Measurements from ENCODE around the gene PHF14. TPM values are rescaled to one million over a fixed set of nuclear protein-coding genes. Genes with fewer than 3 reads are reported as not detected.

PHF14 gene
- total RNA-seq, 2 donors from 2014 or later = 11.9 to 28.3 TPM

DNA sequence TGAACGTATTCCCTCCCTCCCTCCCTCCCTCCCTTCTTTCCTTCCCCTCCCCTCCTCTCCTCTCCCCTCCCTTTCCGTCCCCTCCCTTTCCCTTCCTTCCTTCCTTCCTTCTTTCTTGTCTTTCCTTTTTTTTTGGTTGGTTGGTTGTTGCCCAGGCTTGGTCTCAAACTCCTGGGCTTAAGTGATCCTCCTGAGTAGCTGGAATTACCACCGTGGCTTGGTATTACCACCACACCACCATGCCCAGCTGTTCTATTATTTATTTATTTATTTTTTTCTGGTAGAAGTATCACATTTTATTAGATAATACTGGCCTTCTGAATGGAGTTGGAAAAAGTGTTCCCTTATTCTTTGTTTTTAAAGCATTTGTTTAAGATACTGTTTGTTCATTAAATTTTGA, 95.9 kb downstream of the PHF14 start:
- H3K9me3 ChIP-seq = no peaks in the 10 kb centered on the region
- DNase-seq (no peak), ATAC-seq (no peak)
- H3K36me3 ChIP-seq (replicated peaks in 1 of 2; ENCODE audit: insufficient read depth in 1 of 2, low read depth in 2 of 2) = no peaks in the 10 kb centered on the region
- H3K27ac ChIP-seq = no peak overlapping the region
- no peaks in the 10 kb centered on the region for H3K4me1 ChIP-seq
- intact Hi-C loops (cut with DNase I) = no loop called here
- TF ChIP-seq, protein P1, sequence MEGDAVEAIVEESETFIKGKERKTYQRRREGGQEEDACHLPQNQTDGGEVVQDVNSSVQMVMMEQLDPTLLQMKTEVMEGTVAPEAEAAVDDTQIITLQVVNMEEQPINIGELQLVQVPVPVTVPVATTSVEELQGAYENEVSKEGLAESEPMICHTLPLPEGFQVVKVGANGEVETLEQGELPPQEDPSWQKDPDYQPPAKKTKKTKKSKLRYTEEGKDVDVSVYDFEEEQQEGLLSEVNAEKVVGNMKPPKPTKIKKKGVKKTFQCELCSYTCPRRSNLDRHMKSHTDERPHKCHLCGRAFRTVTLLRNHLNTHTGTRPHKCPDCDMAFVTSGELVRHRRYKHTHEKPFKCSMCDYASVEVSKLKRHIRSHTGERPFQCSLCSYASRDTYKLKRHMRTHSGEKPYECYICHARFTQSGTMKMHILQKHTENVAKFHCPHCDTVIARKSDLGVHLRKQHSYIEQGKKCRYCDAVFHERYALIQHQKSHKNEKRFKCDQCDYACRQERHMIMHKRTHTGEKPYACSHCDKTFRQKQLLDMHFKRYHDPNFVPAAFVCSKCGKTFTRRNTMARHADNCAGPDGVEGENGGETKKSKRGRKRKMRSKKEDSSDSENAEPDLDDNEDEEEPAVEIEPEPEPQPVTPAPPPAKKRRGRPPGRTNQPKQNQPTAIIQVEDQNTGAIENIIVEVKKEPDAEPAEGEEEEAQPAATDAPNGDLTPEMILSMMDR (IDR thresholded peaks at IDR 0.05) = no peak
- TF ChIP-seq POLR2A (IDR thresholded peaks at IDR 0.05) = no peak
- H3K4me3 ChIP-seq = no peak overlapping the region
- H3K27me3 ChIP-seq = no peaks in the 10 kb centered on the region
- WGBS, 2 donors = 75 to 85% methylated on average over 3 of the region's 3 CpGs

GRCh38 chr7:11077816-11078215, 104.1 kb downstream of the PHF14 start:
- DNase-seq (no peak), ATAC-seq (no peak)
- no peaks in the 10 kb centered on the region for H3K9me3 ChIP-seq
- WGBS, 2 donors = 90 to 96% methylated on average over 2 of the region's 2 CpGs
- no peaks in the 10 kb centered on the region for H3K4me1 ChIP-seq
- no peaks in the 10 kb centered on the region for H3K36me3 ChIP-seq (replicated peaks in 1 of 2; ENCODE audit: insufficient read depth in 1 of 2, low read depth in 2 of 2)
- H3K27ac ChIP-seq = no peak overlapping the region
- no peaks in the 10 kb centered on the region for H3K27me3 ChIP-seq
- intact Hi-C loops (cut with DNase I) = no loop called here
- H3K4me3 ChIP-seq = no peak overlapping the region
- TF ChIP-seq POLR2A (IDR thresholded peaks at IDR 0.05) = no peak
- TF ChIP-seq, protein P1 (IDR thresholded peaks at IDR 0.05) = no peak

DNA sequence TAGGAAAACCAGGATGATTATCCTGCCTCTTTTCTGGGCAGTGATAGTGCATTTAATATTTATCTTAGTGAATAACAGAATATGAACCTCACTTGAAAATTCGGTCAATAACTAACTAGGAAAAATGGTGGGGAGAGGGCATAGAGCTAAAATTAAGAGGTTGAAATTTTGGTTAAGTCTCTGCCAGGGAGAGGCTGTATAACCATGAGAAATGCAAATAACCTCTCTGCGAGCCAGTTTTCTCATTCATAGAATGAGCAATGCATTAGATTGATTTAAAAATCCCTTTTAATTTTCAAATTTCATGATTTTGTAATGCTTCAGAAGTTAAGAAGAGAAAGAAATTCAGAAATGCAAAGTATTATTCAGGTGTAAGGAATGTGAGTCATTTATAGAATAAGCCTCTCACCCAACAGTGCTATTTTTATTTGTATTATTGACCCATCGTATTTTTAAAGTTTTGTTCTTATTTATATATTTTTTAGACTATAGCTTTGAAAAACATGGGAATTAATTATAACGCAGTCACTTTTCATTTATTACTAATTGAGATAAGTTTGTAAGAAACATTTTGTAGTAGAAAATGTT, 104.7 kb downstream of the PHF14 start:
- no peaks in the 10 kb centered on the region for H3K36me3 ChIP-seq (replicated peaks in 1 of 2; ENCODE audit: insufficient read depth in 1 of 2, low read depth in 2 of 2)
- H3K4me1 ChIP-seq = no peaks in the 10 kb centered on the region
- no peak for TF ChIP-seq POLR2A (IDR thresholded peaks at IDR 0.05)
- TF ChIP-seq, protein P1 (IDR thresholded peaks at IDR 0.05) = no peak
- DNase-seq = no peak
- intact Hi-C loops (cut with DNase I) = no loop called here
- H3K27ac ChIP-seq = no peak overlapping the region
- no peaks in the 10 kb centered on the region for H3K27me3 ChIP-seq
- no peaks in the 10 kb centered on the region for H3K9me3 ChIP-seq
- ATAC-seq = no peak
- H3K4me3 ChIP-seq = no peak overlapping the region
- WGBS, 2 donors = 88 to 91% methylated on average over 4 of the region's 4 CpGs

- TF ChIP-seq, protein P1 (IDR thresholded peaks at IDR 0.05) = no peak
- TF ChIP-seq POLR2A (IDR thresholded peaks at IDR 0.05) = no peak
- Histone ChIP-seq H3K4me1 (no peaks in the 10 kb centered on the region), H3K9me3 (no peaks in the 10 kb centered on the region), H3K27ac (no peak overlapping the region), H3K27me3 (no peaks in the 10 kb centered on the region), H3K36me3 (replicated peaks in 1 of 2; ENCODE audit: insufficient read depth in 1 of 2, low read depth in 2 of 2) (no peaks in the 10 kb centered on the region), H3K4me3 (no peak overlapping the region)
- no peak for DNase-seq
- ATAC-seq = no peak
- WGBS, 2 donors = 94 to 95% methylated on average over 4 of the region's 4 CpGs
- intact Hi-C loops (cut with DNase I) = no loop called here
Observed at GRCh38 chr7:11079907-11080306, 106.2 kb downstream of the PHF14 start.

- Histone ChIP-seq H3K36me3 (replicated peaks in 1 of 2; ENCODE audit: insufficient read depth in 1 of 2, low read depth in 2 of 2) (no peaks in the 10 kb centered on the region), H3K4me3 (no peak overlapping the region), H3K27me3 (no peaks in the 10 kb centered on the region), H3K27ac (no peak overlapping the region), H3K4me1 (no peaks in the 10 kb centered on the region), H3K9me3 (no peaks in the 10 kb centered on the region)
- ATAC-seq = no peak
- no peak for DNase-seq
- intact Hi-C loops (cut with DNase I) = no loop called here
- WGBS, 2 donors = 94 to 100% methylated on average over 3 of the region's 3 CpGs
- TF ChIP-seq POLR2A (IDR thresholded peaks at IDR 0.05) = no peak
- TF ChIP-seq, protein P1 (IDR thresholded peaks at IDR 0.05) = no peak
Observed at GRCh38 chr7:11082121-11082520, 108.4 kb downstream of the PHF14 start.

Measured in body of pancreas (tissue), 4 donors.